ENCODE results near the gene FAM131C. TPM values are rescaled to one million over a fixed set of nuclear protein-coding genes. Genes with fewer than 3 reads are reported as not detected.

The FAM131C gene
- total RNA-seq, 1 experiment from 2014 or later, result not detected

DNA sequence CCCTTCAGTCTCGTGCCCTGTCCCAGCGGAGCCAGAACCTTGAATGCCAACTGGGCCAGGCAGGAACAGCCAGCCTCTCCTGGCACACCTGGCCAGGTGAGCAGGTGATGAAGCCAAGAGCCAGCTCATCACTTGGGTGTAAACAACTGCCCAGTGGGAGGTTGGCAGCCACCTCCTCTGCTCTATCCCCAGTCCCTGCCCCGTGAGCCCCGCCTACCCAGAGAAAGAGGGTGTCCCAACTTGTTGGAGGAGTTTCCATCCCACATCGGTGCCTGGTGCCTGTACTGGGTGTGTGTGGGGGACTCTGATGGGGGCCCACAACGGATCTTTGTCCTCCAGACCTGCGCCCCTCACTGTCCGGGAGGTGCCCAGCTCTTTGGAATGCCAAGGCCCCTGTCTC, 17.8 kb upstream of the FAM131C start:
- Histone ChIP-seq H3K4me3 (no peak overlapping the region), H3K27me3 (peaks cover 33% of the 10 kb centered on the region), H3K9me3 (replicated peaks) (no peaks in the 10 kb centered on the region), H3K27ac (no peak overlapping the region), H3K36me3 (no peaks in the 10 kb centered on the region), H3K4me1 (peaks cover 4% of the 10 kb centered on the region)
- no peak for DNase-seq

DNA sequence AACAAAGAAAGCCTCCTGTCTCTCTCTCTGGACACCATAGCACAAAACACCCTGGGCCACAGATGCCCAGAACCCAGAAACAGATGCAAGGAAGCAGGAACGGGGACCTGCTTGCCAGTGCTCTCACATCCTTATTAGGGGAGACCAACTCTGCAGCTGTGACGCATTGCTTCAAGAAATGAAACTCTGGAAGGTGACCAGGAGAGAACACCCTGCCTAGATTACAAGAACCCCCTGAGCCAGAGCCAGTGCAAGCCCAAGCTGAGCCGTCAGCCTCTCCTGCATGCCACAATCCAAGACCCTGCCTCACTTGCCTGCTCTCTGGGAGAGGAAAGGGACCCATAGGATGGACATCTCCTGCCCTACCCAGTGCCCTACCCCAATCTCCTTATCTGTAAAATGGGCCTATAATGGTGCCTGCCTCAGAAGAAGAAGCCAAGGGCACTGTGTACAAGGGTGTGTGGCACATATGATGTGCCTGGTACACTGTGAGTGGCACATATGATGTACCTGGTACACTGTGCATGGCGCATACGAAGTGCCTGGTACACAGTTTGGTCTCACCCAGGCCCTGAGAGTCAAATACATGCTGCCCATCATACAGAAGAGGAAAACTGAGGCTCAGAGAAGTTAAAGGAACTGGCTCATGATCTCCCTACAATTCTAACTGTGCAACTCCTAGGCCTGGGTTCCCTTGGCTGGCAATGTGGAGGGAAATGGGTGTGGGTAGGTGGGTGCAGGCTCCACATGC, 16.8 kb upstream of the FAM131C start:
- Histone ChIP-seq H3K9me3 (replicated peaks) (no peaks in the 10 kb centered on the region), H3K36me3 (no peaks in the 10 kb centered on the region), H3K27ac (no peak overlapping the region), H3K4me1 (peaks cover 4% of the 10 kb centered on the region), H3K4me3 (no peak overlapping the region), H3K27me3 (peaks cover 27% of the 10 kb centered on the region)
- no peak for DNase-seq

DNA sequence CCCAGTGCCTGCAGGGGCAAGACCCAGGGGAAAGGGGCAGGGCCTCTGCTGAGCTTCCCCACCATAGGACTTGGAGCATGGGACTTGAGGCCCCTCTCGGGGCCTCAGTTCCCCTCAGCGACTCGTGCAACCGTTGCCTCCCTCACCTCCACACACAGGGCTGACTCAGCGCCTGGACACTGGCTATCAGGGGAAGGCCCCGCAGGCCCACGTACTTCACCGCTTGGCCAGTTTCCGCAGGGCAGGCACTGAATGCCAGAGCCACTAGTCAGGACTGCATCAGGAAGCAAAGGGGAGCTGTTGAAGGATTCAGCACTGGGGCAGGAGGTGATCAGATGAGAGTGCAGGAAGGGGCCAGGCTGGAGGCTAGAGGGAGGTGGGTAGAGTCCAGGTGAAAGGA, 15.5 kb upstream of the FAM131C start:
- no peak for DNase-seq
- H3K27ac ChIP-seq, result no peak overlapping the region
- no peaks in the 10 kb centered on the region for H3K9me3 ChIP-seq (replicated peaks)
- H3K4me3 ChIP-seq, result no peak overlapping the region
- peaks cover 27% of the 10 kb centered on the region for H3K27me3 ChIP-seq
- peaks cover 4% of the 10 kb centered on the region for H3K4me1 ChIP-seq
- no peaks in the 10 kb centered on the region for H3K36me3 ChIP-seq

DNA sequence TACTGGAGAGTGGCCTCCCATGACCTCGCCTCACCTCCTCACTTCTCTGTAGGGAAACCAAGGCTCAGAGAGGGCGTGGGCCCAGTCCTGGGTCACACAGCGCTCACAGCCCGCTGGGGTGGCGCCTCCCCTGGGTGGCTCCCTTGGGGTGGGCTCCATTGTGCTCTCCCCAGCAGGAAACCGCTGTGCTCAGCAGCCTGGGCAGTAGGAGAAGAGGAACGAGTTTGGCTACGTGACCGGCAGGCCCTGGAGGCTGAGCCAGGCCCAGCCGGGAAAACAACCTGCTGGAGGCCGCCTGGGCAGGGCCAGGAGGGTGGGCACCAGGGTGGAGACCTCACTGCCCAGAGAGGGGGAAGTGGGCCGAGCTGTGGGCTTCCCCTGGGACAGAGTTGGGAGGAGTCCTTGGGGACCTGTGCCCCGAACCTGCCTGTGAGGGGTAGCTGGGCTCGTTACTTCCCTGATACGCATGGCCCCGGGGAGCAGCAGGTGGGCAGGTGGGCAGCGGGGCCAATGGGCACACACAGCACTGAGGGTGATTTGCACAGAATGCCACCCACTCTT, 15.0 kb upstream of the FAM131C start:
- Histone ChIP-seq H3K9me3 (replicated peaks) (no peaks in the 10 kb centered on the region), H3K36me3 (no peaks in the 10 kb centered on the region), H3K4me3 (no peak overlapping the region), H3K4me1 (peaks cover 4% of the 10 kb centered on the region), H3K27ac (no peak overlapping the region), H3K27me3 (peaks cover 27% of the 10 kb centered on the region)
- DNase-seq, result no peak

DNA sequence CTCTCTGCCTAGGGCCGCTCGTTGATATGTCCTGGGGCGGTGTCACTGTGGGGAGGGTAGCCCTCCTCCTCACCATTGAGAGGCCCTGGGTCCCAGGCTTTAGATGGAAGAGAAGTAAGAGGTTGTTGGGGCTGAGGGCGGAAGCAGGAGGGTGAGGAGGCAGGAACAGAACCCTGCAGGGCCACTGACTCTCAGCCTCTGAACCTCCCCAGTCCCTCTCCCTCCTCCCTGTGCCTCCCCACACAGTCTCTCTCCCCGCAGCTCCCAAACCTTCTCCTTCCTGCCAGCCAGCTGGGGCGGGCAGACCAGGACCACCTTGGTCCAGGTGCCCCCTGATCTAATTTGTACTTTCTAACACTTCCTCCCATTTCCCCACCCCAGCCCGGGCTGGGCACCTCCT, 14.3 kb upstream of the FAM131C start:
- no peaks in the 10 kb centered on the region for H3K36me3 ChIP-seq

DNA sequence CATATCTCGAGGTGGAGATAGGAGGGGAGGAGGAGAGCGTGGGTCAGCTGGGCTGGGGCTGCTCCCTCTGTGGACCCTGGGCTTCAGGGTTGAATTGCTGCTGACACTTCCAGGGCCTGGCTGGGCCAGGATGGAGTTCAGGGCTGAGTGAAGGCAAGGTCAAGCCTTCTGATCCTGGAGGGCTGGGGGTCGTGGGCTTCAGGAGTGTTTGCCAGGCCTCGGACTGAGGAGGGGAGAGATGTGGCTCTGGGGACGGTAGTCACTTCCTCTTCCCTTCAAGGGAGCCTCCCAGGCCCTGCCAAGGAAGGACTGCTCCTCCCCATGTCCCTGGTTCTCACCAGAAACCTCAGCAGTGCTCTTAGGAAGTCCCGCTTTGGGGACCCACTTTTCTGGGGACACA, 12.1 kb upstream of the FAM131C start:
- no peaks in the 10 kb centered on the region for H3K9me3 ChIP-seq (replicated peaks)
- no peaks in the 10 kb centered on the region for H3K36me3 ChIP-seq
- no peak overlapping the region for H3K27ac ChIP-seq
- DNase-seq, result no peak
- peaks cover 5% of the 10 kb centered on the region for H3K4me1 ChIP-seq
- no peak overlapping the region for H3K4me3 ChIP-seq
- H3K27me3 ChIP-seq, result peaks cover 19% of the 10 kb centered on the region

More for the DNA sequence above, 14.3 kb upstream of the FAM131C start:
- H3K27me3 ChIP-seq, result peaks cover 26% of the 10 kb centered on the region
- no peak overlapping the region for H3K27ac ChIP-seq
- H3K9me3 ChIP-seq (replicated peaks), result no peaks in the 10 kb centered on the region
- no peak for DNase-seq
- no peak overlapping the region for H3K4me3 ChIP-seq
- H3K4me1 ChIP-seq, result peaks cover under 1% of the 10 kb centered on the region

DNA sequence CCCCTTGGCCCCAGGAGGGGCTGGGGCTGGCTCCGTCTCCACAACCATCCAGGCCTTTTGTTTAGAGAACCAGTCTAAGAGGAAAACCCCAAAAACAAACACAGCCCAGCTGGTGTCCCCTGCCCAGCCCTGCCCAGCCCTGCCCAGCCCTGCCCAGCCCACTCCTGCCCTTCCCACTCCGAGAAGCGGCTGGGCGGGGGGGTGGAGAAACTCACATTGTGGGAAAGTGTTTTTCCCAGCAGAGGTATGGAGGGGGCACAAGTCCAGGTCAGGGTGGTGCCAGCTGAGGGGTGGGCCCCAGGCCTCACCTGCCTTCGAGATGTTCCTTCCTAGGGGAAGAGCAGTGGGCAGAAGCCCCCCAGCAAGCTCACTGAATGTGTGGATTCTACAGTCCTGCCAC, 10.0 kb upstream of the FAM131C start:
- Histone ChIP-seq H3K4me3 (no peak overlapping the region), H3K9me3 (replicated peaks) (no peaks in the 10 kb centered on the region), H3K4me1 (peaks cover 8% of the 10 kb centered on the region), H3K36me3 (no peaks in the 10 kb centered on the region), H3K27ac (no peak overlapping the region), H3K27me3 (peaks cover 10% of the 10 kb centered on the region)
- no peak for DNase-seq

DNA sequence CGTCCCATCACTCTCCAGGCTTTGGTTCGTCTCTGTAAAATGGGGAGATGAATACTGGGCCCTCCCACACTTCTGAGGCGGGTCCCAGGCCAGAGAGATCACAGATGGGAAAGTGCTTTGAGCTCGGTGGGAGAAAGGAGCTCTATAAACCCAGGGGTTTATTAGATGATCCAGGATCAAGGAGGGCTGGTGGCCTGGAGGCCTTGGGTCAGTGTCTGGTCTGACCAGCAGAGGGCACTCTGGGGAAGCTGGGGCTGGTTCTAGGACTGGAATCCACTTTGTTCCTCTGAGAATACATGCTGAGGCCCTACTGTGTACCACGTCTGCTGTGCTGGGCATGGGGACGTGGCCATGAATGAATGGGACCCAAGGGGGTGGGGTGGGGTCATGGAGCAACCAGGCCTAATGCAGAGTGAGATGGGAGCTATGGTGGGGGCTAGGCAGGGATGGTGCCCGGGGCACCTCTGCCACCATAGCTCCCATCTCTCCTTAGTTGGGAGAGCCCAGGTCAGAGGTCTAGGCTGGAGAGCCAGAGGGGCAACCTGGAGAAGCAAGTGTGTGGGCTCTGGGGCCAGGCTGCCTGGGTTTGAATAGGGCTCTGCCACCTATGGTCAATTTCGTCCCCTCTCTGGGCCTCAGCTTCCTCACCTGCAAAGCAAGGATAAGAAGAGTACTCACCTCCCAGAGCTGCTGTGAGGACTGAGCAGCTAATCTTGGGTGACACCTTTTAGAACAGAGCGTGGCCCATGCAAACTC, 9.0 kb upstream of the FAM131C start:
- H3K9me3 ChIP-seq (replicated peaks), result no peaks in the 10 kb centered on the region
- no peaks in the 10 kb centered on the region for H3K27me3 ChIP-seq
- no peak overlapping the region for H3K4me3 ChIP-seq
- peak; percentile 77 to 91 for DNase-seq
- H3K27ac ChIP-seq, result no peak overlapping the region
- no peaks in the 10 kb centered on the region for H3K36me3 ChIP-seq
- peaks cover 8% of the 10 kb centered on the region for H3K4me1 ChIP-seq

DNA sequence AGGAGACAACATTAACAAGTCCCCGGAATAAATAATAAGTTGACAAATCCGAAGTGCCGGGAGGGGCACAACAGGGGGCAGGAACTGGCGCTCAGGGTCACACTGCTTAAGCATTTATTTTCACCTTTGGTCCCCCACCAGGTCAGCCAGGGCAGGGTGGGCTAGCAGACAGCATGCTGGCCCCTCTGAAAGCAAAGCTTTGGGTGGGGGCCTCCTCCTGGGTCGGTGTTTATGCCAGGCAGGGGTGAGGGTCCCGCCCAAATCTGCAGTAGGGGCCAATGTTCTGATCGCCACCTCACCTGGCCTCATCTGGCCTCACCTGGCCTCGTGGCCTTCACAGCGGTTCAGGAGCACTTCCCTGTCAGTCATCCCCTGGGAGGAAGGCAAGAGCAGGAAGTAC, 8.2 kb upstream of the FAM131C start:
- Histone ChIP-seq H3K9me3 (replicated peaks) (no peaks in the 10 kb centered on the region), H3K36me3 (no peaks in the 10 kb centered on the region), H3K27me3 (no peaks in the 10 kb centered on the region), H3K4me1 (peaks cover 8% of the 10 kb centered on the region), H3K4me3 (no peak overlapping the region), H3K27ac (no peak overlapping the region)
- no peak for DNase-seq

DNA sequence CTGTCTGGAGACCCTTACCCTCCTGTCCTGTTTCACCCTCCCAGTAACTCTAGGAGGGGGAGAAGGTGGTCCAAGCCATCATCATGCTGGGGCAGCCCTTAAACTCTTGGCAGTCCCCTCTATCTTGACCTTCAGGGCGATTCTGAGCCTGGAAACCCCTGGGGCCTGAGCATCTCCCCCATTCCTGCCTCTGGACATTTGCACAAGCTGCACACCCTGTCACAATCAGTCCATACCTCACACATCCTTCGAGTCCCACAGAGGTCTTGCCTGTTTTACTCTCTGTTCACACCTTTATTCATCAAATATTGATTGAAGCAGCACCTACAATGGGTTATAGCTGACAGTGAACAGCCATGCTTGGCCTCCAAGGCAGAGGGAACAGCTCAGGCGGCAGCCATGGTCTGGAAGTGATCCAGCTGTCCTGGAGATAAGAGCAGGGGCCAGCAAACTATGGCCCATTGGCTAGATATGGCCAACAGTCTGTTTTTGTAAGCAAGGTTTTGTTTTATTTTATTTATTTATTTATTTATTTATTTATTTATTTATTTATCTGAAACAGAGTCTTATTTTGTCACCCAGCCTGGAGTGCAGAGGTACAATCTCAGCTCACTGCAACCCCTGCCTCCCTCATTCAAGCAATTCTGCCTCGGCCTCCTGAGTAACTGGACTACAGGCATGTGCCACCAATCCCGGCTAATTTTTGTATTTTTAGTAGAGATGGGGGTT, 7.1 kb upstream of the FAM131C start:
- Histone ChIP-seq H3K9me3 (replicated peaks) (no peaks in the 10 kb centered on the region), H3K36me3 (no peaks in the 10 kb centered on the region), H3K27ac (no peak overlapping the region), H3K4me1 (peaks cover 13% of the 10 kb centered on the region), H3K27me3 (no peaks in the 10 kb centered on the region), H3K4me3 (no peak overlapping the region)
- DNase-seq, result no peak

DNA sequence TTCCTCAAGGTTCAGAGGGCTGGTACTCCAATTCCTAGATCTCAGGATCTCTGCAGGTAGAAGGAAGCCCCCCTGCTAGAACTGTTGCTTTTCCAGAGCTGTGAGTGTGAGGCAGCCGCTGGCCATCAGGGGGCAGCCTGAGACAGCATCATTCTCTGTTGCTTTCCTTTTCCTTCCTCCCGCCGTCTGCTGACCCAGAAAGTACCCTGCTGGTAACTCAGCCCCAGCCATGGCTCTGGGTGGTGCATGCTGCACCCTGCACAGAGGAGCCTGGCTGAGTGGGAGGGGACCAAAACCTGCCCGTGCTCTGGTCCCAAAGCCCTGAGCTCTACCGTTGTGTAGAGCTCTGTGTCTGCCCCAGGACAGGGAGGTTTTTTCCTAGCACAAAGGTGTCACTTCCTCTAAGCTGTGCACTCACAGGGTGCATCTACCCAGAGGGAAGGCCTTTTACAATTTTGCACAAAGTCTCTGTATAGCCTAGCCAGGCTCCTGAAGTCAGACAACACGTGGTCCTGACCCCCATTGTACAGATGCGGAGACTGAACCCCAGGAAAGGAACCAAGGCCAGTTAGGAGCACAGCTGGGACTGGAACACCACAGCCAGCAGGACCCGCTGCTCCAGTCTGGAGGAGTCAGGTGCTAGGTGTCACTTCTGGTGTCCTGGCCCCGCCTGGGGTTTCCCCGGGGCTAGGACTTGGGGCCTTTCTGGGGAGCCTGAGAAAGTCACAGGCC, 5.6 kb upstream of the FAM131C start:
- no peak overlapping the region for H3K4me3 ChIP-seq
- H3K27ac ChIP-seq, result no peak overlapping the region
- H3K9me3 ChIP-seq (replicated peaks), result no peaks in the 10 kb centered on the region
- H3K4me1 ChIP-seq, result peaks cover 13% of the 10 kb centered on the region
- DNase-seq, result peak; percentile 85 to 93
- H3K36me3 ChIP-seq, result no peaks in the 10 kb centered on the region
- peaks cover 2% of the 10 kb centered on the region; the same call in 1 of the 2 replicates for H3K27me3 ChIP-seq

DNA sequence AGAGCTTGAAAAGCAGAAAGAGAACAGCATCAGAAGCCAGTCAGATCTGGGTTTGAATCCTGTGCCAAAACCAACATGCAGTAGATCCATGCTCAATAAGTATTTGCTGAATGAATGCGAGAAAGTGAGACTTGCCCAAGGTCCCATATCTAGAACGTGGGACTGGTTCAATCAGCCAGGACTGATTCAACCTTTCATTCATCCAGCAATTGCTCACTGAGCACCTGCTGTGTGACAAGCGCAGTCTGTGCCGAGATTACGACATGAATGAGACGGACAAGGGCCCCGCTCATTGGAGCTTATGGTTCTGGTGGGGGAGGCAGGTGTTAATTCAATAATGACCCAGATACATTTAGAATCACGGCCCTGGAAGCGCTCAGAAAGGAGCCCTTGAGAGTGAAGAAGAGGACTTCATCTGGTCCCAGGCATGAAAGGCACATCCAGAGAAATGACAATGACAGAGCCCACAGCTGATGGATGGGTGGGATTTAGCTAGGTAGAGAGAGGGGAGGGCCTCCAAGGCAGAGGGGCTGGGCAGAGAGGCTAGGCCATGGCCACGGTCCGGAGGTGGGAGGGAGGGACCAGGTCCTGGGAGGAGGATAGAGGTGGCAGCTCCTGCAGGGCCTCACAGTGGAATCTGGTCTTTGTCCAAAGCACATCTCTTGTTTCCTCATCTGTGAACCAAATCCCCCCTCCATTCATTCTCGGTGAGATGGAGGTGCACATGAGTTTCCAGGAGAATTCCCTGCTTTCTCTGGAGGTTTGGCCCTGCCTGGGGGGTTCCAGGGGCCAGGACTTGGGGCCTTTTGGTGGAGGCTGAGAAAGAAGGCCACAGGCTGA, 4.2 kb upstream of the FAM131C start:
- no peak for DNase-seq
- Histone ChIP-seq H3K36me3 (no peaks in the 10 kb centered on the region), H3K4me1 (peaks cover 16% of the 10 kb centered on the region), H3K27ac (no peak overlapping the region), H3K9me3 (replicated peaks) (no peaks in the 10 kb centered on the region), H3K27me3 (peaks cover 6% of the 10 kb centered on the region; the same call in 1 of the 2 replicates), H3K4me3 (no peak overlapping the region)

DNA sequence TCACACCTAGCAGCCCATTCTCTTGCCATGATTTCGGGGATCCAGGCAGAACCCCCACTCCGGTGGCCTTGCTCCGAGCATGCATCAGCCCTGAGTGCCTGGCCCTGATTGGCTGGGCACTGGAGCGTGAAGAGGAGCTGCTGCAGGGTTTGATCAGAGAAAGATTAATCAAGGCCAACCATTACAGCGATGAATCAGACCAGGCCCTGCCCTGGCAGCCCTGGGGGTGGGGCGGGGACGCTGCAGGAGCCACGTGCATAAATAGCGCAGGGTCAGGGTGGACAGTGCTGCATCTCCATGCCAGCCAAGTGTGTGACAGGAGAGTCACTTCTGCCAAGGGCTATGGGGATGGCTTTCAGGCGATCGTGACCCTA, 3.4 kb upstream of the FAM131C start:
- Histone ChIP-seq H3K4me1 (peaks cover 10% of the 10 kb centered on the region), H3K27me3 (peaks cover 12% of the 10 kb centered on the region; the same call in 1 of the 2 replicates), H3K9me3 (replicated peaks) (no peaks in the 10 kb centered on the region), H3K27ac (no peak overlapping the region), H3K4me3 (no peak overlapping the region), H3K36me3 (no peaks in the 10 kb centered on the region)
- no peak for DNase-seq

Data from SJCRH30 (cell line).